ENCODE results near the gene ANO6.

ANO6 gene

GRCh38 chr12:45477526-45477925 lies 261.6 kb downstream of the ANO6 start:
- intact Hi-C loops (cut with DNase I): no loop called here
- DNase-seq: no peak

DNA sequence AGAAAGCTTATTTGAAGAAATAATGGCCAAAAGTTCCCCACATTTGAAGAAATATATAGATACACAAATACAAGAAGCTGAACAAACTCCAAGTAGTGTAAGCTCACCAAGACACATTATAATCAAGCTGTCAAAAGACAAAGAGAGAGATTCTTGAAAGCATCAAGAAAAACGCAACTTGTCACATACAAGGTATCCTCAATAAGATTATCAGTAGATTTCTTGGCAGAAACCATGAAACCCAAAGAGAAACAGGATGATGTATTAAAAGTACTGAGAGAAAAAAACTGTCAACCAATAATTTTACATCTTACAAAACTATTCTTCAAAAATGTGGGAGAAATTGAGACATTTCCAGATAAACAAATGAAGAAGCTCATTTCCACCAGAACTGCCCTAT lies 263.0 kb downstream of the ANO6 start:
- DNase-seq: no peak
- intact Hi-C loops (cut with DNase I): no loop called here

GRCh38 chr12:45481746-45482145 lies 265.9 kb downstream of the ANO6 start:
- intact Hi-C loops (cut with DNase I): no loop called here
- no peak for DNase-seq

- DNase-seq: no peak
These were observed 267.7 kb downstream of the ANO6 start for GRCh38 chr12:45483571-45483970.

More at GRCh38 chr12:45483571-45483970, 267.7 kb downstream of the ANO6 start:
- intact Hi-C loops (cut with DNase I): no loop called here

Measured in posterior cingulate gyrus (tissue), 11 donors.